Measurements from ENCODE around the gene HMCN1.

Gene HMCN1

DNA sequence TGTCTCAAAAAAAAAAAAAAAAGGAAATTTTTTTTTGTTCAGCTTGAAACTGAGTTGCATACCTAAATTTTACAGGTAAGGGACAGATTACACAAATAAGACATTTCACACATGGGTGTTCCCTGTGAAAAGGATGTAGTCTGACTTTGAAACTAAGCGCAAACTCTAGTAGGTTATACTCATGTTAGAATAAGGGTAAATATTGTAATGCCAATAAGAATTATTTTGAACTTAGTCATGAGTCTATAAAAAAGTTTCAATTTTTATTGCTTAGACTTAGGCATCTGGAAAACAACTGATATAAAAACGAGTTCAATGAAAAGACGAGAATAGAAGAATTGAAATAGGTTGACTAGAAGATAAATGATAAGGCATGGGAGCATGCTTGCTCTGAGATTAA is 122.3 kb downstream of the HMCN1 start:
- no peak for DNase-seq (ENCODE audit: low read depth)
- TF ChIP-seq, protein P1, sequence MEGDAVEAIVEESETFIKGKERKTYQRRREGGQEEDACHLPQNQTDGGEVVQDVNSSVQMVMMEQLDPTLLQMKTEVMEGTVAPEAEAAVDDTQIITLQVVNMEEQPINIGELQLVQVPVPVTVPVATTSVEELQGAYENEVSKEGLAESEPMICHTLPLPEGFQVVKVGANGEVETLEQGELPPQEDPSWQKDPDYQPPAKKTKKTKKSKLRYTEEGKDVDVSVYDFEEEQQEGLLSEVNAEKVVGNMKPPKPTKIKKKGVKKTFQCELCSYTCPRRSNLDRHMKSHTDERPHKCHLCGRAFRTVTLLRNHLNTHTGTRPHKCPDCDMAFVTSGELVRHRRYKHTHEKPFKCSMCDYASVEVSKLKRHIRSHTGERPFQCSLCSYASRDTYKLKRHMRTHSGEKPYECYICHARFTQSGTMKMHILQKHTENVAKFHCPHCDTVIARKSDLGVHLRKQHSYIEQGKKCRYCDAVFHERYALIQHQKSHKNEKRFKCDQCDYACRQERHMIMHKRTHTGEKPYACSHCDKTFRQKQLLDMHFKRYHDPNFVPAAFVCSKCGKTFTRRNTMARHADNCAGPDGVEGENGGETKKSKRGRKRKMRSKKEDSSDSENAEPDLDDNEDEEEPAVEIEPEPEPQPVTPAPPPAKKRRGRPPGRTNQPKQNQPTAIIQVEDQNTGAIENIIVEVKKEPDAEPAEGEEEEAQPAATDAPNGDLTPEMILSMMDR (IDR thresholded peaks at IDR 0.05; ENCODE audit: low read depth, low read length, missing control alignments), result no peak
- no peak overlapping the region for H3K4me3 ChIP-seq (ENCODE audit: low read depth, low read length)

DNA sequence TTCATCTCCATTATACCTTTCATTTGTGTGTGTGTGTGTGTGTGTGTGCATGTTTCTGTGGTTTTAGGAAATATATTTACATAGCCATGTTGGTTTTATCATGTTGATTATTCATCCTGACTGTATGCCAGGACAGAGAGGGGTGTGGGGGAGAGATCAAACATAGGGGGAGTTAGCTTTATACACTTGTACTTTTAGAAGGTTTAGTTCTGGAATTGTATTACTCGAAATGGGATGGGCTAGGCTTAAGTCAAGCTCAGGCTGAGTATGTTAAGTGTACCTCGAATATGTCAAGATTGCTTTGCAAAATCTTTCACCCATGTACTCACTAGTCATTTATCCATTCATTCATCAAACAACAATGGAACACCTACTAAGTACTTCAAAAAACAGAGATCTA is 123.3 kb downstream of the HMCN1 start:
- no peak for DNase-seq (ENCODE audit: low read depth)
- no peak overlapping the region for H3K4me3 ChIP-seq (ENCODE audit: low read depth, low read length)
- TF ChIP-seq, protein P1 (IDR thresholded peaks at IDR 0.05; ENCODE audit: low read depth, low read length, missing control alignments), result no peak

GRCh38 chr1:185860311-185860710 is 126.1 kb downstream of the HMCN1 start:
- no peak overlapping the region for H3K4me3 ChIP-seq (ENCODE audit: low read depth, low read length)
- TF ChIP-seq, protein P1 (IDR thresholded peaks at IDR 0.05; ENCODE audit: low read depth, low read length, missing control alignments), result no peak
- no peak for DNase-seq (ENCODE audit: low read depth)

DNA sequence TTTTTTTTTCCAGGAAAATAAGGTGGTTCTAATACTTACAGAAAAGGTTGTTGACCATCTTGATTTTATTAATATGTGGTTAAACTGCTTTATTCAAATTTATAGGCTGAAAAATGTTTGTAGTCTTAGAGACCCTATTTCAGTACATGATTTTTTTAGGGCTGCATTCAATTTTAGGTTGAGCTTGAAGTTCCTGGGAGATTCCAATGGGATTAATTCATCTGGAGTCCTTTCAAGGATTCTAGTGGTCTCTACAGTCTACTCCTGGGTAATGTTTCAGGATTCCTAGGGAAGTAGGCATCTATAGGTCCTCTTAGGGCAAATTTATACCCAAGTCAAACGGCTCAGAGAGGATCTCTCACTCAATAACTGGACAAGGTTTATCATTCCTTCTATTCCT is 126.7 kb downstream of the HMCN1 start:
- no peak for DNase-seq (ENCODE audit: low read depth)
- H3K4me3 ChIP-seq (ENCODE audit: low read depth, low read length), result no peak overlapping the region
- TF ChIP-seq, protein P1 (IDR thresholded peaks at IDR 0.05; ENCODE audit: low read depth, low read length, missing control alignments), result no peak

DNA sequence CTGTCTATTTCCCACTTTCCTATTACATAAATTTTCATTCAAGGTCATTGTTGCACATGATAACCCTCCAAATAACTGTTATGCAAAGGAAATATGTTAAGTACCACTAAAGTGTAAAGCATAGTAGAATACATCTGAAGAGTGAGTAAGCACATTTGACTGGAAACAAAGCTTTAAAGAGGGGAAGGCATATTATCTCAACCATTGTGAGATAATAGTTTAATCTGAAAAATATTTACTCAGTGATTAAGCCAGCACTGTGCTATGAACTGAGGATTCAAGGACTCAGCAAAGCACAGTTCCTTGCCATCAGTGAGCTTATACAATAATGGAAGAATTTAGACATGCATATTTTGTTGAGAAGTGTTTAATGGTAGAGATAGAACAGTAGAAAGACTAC is 127.4 kb downstream of the HMCN1 start:
- TF ChIP-seq, protein P1 (IDR thresholded peaks at IDR 0.05; ENCODE audit: low read depth, low read length, missing control alignments), result no peak
- DNase-seq (ENCODE audit: low read depth), result no peak
- H3K4me3 ChIP-seq (ENCODE audit: low read depth, low read length), result no peak overlapping the region

DNA sequence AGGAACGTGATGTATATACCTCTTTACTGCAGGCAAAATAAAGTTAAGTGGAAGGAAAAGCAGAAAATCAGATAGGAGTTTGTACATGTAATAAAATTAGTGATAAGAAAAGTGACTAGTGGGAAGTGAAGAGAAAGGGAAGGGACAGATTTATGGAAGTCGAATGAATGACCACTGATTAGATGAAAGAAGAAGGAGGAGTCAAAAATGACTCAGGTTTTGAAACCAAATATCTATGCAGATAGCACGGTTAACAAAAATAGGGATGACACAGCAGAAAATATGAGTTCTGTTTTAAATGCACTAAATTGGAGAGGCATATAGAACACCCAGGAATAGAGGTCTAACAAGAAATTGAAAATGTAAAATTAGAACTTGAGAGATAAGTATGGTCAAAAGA is 128.0 kb downstream of the HMCN1 start:
- no peak overlapping the region for H3K4me3 ChIP-seq (ENCODE audit: low read depth, low read length)
- TF ChIP-seq, protein P1 (IDR thresholded peaks at IDR 0.05; ENCODE audit: low read depth, low read length, missing control alignments), result no peak
- DNase-seq (ENCODE audit: low read depth), result no peak

DNA sequence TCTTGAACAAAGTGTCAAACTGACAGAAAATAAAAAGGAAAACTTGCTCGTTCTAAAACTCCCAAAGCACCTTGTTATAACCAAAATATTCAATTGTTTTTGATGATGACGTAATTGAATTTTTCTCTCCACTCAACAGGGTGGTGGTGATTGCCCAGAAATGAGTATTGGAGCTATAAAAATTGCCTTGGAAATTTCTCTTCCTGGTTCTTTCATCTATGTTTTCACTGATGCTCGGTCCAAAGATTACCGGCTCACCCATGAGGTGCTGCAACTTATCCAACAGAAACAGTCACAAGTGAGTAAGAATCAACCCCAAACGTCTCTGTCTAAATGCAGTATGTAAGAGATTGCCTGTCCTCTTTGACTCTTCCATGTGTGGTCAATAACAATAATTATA is 130.1 kb downstream of the HMCN1 start:
- DNase-seq (ENCODE audit: low read depth), result no peak
- no peak overlapping the region for H3K4me3 ChIP-seq (ENCODE audit: low read depth, low read length)
- TF ChIP-seq, protein P1 (IDR thresholded peaks at IDR 0.05; ENCODE audit: low read depth, low read length, missing control alignments), result no peak

Measured in GM12864 (cell line).